ENCODE data around the gene IMMP2L.

DNA sequence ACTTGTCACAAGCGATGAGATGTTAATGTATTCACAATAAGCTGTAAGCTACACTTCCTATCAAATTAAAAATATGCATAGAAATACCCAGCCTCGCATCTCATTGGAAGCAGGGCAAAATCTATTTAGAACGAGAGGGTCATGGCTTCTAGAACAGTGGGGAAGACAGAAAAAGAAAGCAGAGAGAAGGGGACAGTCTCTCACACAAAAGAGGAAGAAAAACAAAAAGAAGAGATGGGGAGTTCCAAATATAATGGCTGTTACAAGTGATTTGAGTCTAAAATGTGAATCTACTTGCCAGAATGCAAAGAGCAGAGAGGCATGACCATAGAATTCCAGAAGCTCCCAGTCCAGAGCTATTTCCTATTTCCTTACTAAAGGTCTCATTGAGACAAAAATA is 457.6 kb downstream of the IMMP2L start:
- TF ChIP-seq EP300 (IDR thresholded peaks at IDR 0.05), result no peak
- TF ChIP-seq, protein P1, sequence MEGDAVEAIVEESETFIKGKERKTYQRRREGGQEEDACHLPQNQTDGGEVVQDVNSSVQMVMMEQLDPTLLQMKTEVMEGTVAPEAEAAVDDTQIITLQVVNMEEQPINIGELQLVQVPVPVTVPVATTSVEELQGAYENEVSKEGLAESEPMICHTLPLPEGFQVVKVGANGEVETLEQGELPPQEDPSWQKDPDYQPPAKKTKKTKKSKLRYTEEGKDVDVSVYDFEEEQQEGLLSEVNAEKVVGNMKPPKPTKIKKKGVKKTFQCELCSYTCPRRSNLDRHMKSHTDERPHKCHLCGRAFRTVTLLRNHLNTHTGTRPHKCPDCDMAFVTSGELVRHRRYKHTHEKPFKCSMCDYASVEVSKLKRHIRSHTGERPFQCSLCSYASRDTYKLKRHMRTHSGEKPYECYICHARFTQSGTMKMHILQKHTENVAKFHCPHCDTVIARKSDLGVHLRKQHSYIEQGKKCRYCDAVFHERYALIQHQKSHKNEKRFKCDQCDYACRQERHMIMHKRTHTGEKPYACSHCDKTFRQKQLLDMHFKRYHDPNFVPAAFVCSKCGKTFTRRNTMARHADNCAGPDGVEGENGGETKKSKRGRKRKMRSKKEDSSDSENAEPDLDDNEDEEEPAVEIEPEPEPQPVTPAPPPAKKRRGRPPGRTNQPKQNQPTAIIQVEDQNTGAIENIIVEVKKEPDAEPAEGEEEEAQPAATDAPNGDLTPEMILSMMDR (IDR thresholded peaks at IDR 0.05), result no peak

Data from esophagus muscularis mucosa (tissue), 3 donors.